HepG2 (cell line): ENCODE measurements around the gene C11orf68. TPM values are rescaled to one million over a fixed set of nuclear protein-coding genes. Genes with fewer than 3 reads are reported as not detected.

Source experiments
- AFF4 ChIP-seq: sonication (generic); formaldehyde crosslinking; IDR thresholded peaks from 2 replicates; pipeline ENCODE4 v1.4.0; 2020; ENCODE audit warnings: missing genetic modification reagents
- FOXA1 ChIP-seq, 2 experiments: fragments of 450-650 bp in 1 of 2; sonication (generic) in 1 of 2; formaldehyde crosslinking in 1 of 2; IDR thresholded peaks; 2 replicates each; pipeline versions ENCODE4 v1.4.0 to v1.6.1; 2016 to 2020; ENCODE audit warnings: missing genetic modification reagents in 1 of 2
- FOXM1 ChIP-seq: sonication (generic); formaldehyde crosslinking; IDR thresholded peaks from 2 replicates; pipeline ENCODE4 v1.5.0; 2020; ENCODE audit warnings: missing genetic modification reagents
- MXI1 ChIP-seq: IDR thresholded peaks from 3 replicates; pipeline ENCODE4 v1.6.1; 2012; ENCODE audit warnings: low read depth, low read length, inconsistent platforms, borderline replicate concordance
- NFRKB ChIP-seq: fragments of 450-650 bp; IDR thresholded peaks from 2 replicates; pipeline ENCODE4 v1.6.1; 2017
- PAXIP1 ChIP-seq: sonication (generic); formaldehyde crosslinking; conservative IDR thresholded peaks from 2 replicates; pipeline ENCODE4 v1.4.0; 2020; ENCODE audit warnings: mild to moderate bottlenecking, missing genetic modification reagents, moderate library complexity
- PRDM4 ChIP-seq: sonication (generic); formaldehyde crosslinking; IDR thresholded peaks from 2 replicates; pipeline ENCODE4 v1.9.0; 2021; ENCODE audit warnings: missing genetic modification reagents, borderline replicate concordance
- SALL1 ChIP-seq: sonication (generic); formaldehyde crosslinking; IDR thresholded peaks from 2 replicates; pipeline ENCODE4 v1.8.0; 2022; ENCODE audit warnings: mild to moderate bottlenecking, missing genetic modification reagents
- SKI ChIP-seq: fragments of 450-650 bp; IDR thresholded peaks from one replicate; pipeline ENCODE4 v1.6.1; 2018; ENCODE audit warnings: mild to moderate bottlenecking; ENCODE audit not compliant: partially characterized antibody
- SOX6 ChIP-seq, 2 experiments: fragments of 450-650 bp in 1 of 2; sonication (generic) in 1 of 2; formaldehyde crosslinking in 1 of 2; IDR thresholded peaks; 2 replicates each; pipeline versions ENCODE4 v1.4.0 to v1.6.1; 2017 to 2020; ENCODE audit warnings: antibody characterized with exemption in 1 of 2, mild to moderate bottlenecking in 1 of 2, missing genetic modification reagents in 1 of 2
- TRAFD1 ChIP-seq: sonication (generic); formaldehyde crosslinking; IDR thresholded peaks from 2 replicates; pipeline ENCODE4 v1.5.1; 2020; ENCODE audit warnings: missing genetic modification reagents, mild to moderate bottlenecking, borderline replicate concordance
- ZNF10 ChIP-seq: sonication (generic); formaldehyde crosslinking; IDR thresholded peaks from 2 replicates; pipeline ENCODE4 v1.4.0; 2020; ENCODE audit warnings: mild to moderate bottlenecking, low read depth, missing genetic modification reagents, borderline replicate concordance
- ZNF260 ChIP-seq: sonication (generic); formaldehyde crosslinking; IDR thresholded peaks from 2 replicates; pipeline ENCODE4 v1.4.0; 2020; ENCODE audit warnings: missing genetic modification reagents, low read depth, mild to moderate bottlenecking, borderline replicate concordance
- ZNF549 ChIP-seq: sonication (generic); formaldehyde crosslinking; IDR thresholded peaks from 2 replicates; pipeline ENCODE4 v1.5.0; 2020; ENCODE audit warnings: missing genetic modification reagents
- ZNF556 ChIP-seq: sonication (generic); formaldehyde crosslinking; IDR thresholded peaks from 2 replicates; pipeline ENCODE4 v1.4.0; 2020; ENCODE audit warnings: mild to moderate bottlenecking, missing genetic modification reagents, borderline replicate concordance
- ZNF567 ChIP-seq: sonication (generic); formaldehyde crosslinking; IDR thresholded peaks from 2 replicates; pipeline ENCODE4 v1.8.1; 2023; ENCODE audit warnings: mild to moderate bottlenecking, missing genetic modification reagents, borderline replicate concordance
- ZNF644 ChIP-seq: IDR thresholded peaks from 2 replicates; pipeline ENCODE4 v1.6.1; 2016; ENCODE audit warnings: low read depth
- ZNF775 ChIP-seq: sonication (generic); formaldehyde crosslinking; IDR thresholded peaks from 2 replicates; pipeline ENCODE4 v1.4.0; 2020; ENCODE audit warnings: missing genetic modification reagents, mild to moderate bottlenecking, moderate library complexity, borderline replicate concordance
- polyA plus RNA-seq, 8 experiments: library from polyadenylated mRNA; depleted of rRNA in 3 of 8; stranded (reverse) in 7 of 8; unstranded in 1 of 8; fragments of >200 nt; fragmentation: Illumina TruSeq in 4 of 8; extraction: Trizol in 4 of 8; gene quantifications; 2 replicates each; pipeline versions ENCODE4 v1.2.1 to v1.2.3, GENCODE V29; 2011 to 2016; ENCODE audit warnings: low read depth in 4 of 8, missing spikeins in 1 of 8, mixed read lengths in 1 of 8; ENCODE audit not compliant: insufficient read depth in 1 of 8
- total RNA-seq, 5 experiments: library from RNA; depleted of rRNA; stranded (reverse); fragments of >200 nt; fragmentation: Illumina TruSeq; extraction: Trizol; gene quantifications; 2 replicates each; pipeline ENCODE4 v1.2.3, GENCODE V29; 2016; ENCODE audit warnings: low read depth in 1 of 5

C11orf68 gene
- total and polyA plus RNA-seq, 2 of the 13 experiments (the other 11 are each of a cell fraction or from before 2014, with no cell fraction given) = 8.4 to 28.3 TPM

GRCh38 chr11:65952052-65952521, 33.2 kb upstream of the C11orf68 start (continued):
- TF ChIP-seq PAXIP1 (CRISPR knock-in tag) (peak; percentile 94), ZNF260 (CRISPR knock-in tag) (no peak), ZNF644 (CRISPR knock-in tag) (peak; percentile 62; the same call in 1 of the 2 replicates), FOXA1 (IDR thresholded peaks at IDR 0.05) (no peak), FOXA1 (CRISPR knock-in tag; IDR thresholded peaks at IDR 0.05) (peak; percentile 47; the same call in 1 of the 2 replicates), SKI (peak; percentile 40), ZNF556 (no peak), NFRKB (no peak), FOXM1 (CRISPR knock-in tag) (no peak), TRAFD1 (CRISPR knock-in tag) (no peak), SOX6 (IDR thresholded peaks at IDR 0.05) (no peak), SOX6 (CRISPR knock-in tag; IDR thresholded peaks at IDR 0.05) (peak; percentile 82), AFF4 (CRISPR knock-in tag) (no peak), ZNF567 (CRISPR knock-in tag) (no peak), ZNF10 (CRISPR knock-in tag) (no peak), PRDM4 (CRISPR knock-in tag) (no peak), SALL1 (peak; percentile 91), MXI1 (no peak), ZNF775 (CRISPR knock-in tag) (no peak), ZNF549 (no peak)
